GM18907 (cell line): ENCODE measurements around the gene SMIM35.

Experiments
- ATAC-seq: cut with Tn5 transposase; IDR thresholded peaks from one replicate; pipeline ENCODE4 v1.9.1; 2021; ENCODE audit warnings: mild to moderate bottlenecking, moderate library complexity; ENCODE audit not compliant: unreplicated experiment

Gene SMIM35

GRCh38 chr11:118111019-118111743 is 24.4 kb upstream of the SMIM35 start:
- ATAC-seq, result no peak

GRCh38 chr11:118109231-118109630 is 22.5 kb upstream of the SMIM35 start:
- no peak for ATAC-seq

- no peak for ATAC-seq
These were observed 21.8 kb upstream of the SMIM35 start for GRCh38 chr11:118108513-118108912.

GRCh38 chr11:118106789-118107335 is 20.1 kb upstream of the SMIM35 start:
- no peak for ATAC-seq

GRCh38 chr11:118105657-118106305 is 19.0 kb upstream of the SMIM35 start:
- ATAC-seq, result no peak

- no peak for ATAC-seq
These were observed 17.7 kb upstream of the SMIM35 start for GRCh38 chr11:118104491-118104890.

GRCh38 chr11:118102721-118103261 is 16.0 kb upstream of the SMIM35 start:
- ATAC-seq, result no peak

GRCh38 chr11:118100691-118101232 is 14.0 kb upstream of the SMIM35 start:
- no peak for ATAC-seq

- ATAC-seq, result no peak
These were observed 13.2 kb upstream of the SMIM35 start for GRCh38 chr11:118099838-118100556.

GRCh38 chr11:118098996-118099837 is 12.5 kb upstream of the SMIM35 start:
- ATAC-seq, result no peak

- ATAC-seq, result no peak
These were observed 9.2 kb upstream of the SMIM35 start for GRCh38 chr11:118095967-118096367.

GRCh38 chr11:118095493-118095892 is 8.7 kb upstream of the SMIM35 start:
- ATAC-seq, result no peak

- no peak for ATAC-seq
These were observed 6.3 kb upstream of the SMIM35 start for GRCh38 chr11:118092907-118093571.

GRCh38 chr11:118091690-118092089 is 4.9 kb upstream of the SMIM35 start:
- no peak for ATAC-seq

GRCh38 chr11:118090545-118091162 is 3.9 kb upstream of the SMIM35 start:
- no peak for ATAC-seq

GRCh38 chr11:118088531-118088930 is 1.8 kb upstream of the SMIM35 start:
- no peak for ATAC-seq

GRCh38 chr11:118087931-118088330 is 1.2 kb upstream of the SMIM35 start:
- no peak for ATAC-seq

- no peak for ATAC-seq
These were observed 2.1 kb downstream of the SMIM35 start for GRCh38 chr11:118084656-118085055.

- ATAC-seq, result no peak
These were observed 2.5 kb downstream of the SMIM35 start for GRCh38 chr11:118084247-118084646.
